Neural cell (in vitro differentiated cells): ENCODE measurements around the gene ADAMTSL2. TPM values are rescaled to one million over a fixed set of nuclear protein-coding genes. Genes with fewer than 3 reads are reported as not detected.

ENCODE experiments used
- H2AFZ ChIP-seq: fragments of 200-600, 300-800 bp; sonication (generic), shearing (Covaris generic); 2 replicates; pipeline ENCODE4 v1.6.0; 2014; ENCODE audit warnings: low read depth, mild to moderate bottlenecking, antibody characterized with exemption, low read length, moderate library complexity
- H3F3A ChIP-seq: fragments of 200-600 bp; shearing (Covaris generic); 2 replicates; pipeline ENCODE4 v1.6.1; 2016; ENCODE audit warnings: mild to moderate bottlenecking, moderate library complexity, mixed read lengths, antibody characterized with exemption, low read length; ENCODE audit not compliant: insufficient read depth, poor library complexity, severe bottlenecking
- H3K27ac ChIP-seq: fragments of 200-600, 300-800 bp; sonication (generic), shearing (Covaris generic); 2 replicates; pipeline ENCODE4 v1.5.1; 2014; ENCODE audit warnings: mild to moderate bottlenecking, low read length, moderate library complexity
- H3K27me3 ChIP-seq: fragments of 300-800, 200-600 bp; sonication (generic), shearing (Covaris generic); 2 replicates; pipeline ENCODE4 v1.6.0; 2014; ENCODE audit warnings: mild to moderate bottlenecking, low read depth, low read length, moderate library complexity; ENCODE audit not compliant: insufficient read depth
- H3K36me3 ChIP-seq: fragments of 300-800, 200-600 bp; sonication (generic), shearing (Covaris generic); 2 replicates; pipeline ENCODE4 v1.5.1; 2014; ENCODE audit warnings: mild to moderate bottlenecking, antibody characterized with exemption, low read length, moderate library complexity; ENCODE audit not compliant: insufficient read depth
- H3K4me2 ChIP-seq: fragments of 300-800, 200-600 bp; sonication (generic), shearing (Covaris generic); 2 replicates; pipeline ENCODE4 v1.6.0; 2014; ENCODE audit warnings: mild to moderate bottlenecking, low read length
- H3K4me3 ChIP-seq: fragments of 300-800, 200-600 bp; sonication (generic), shearing (Covaris generic); 2 replicates; pipeline ENCODE4 v1.5.1; 2014; ENCODE audit warnings: mild to moderate bottlenecking, low read length, moderate library complexity
- H3K79me2 ChIP-seq: fragments of 200-600 bp; shearing (Covaris generic); replicated peaks from 2 replicates; pipeline ENCODE4 v1.6.0; 2014; ENCODE audit warnings: mild to moderate bottlenecking, low read length, moderate library complexity; ENCODE audit not compliant: insufficient read depth
- H3K9ac ChIP-seq: fragments of 300-800, 200-600 bp; sonication (generic), shearing (Covaris generic); 2 replicates; pipeline ENCODE4 v1.6.1; 2016; ENCODE audit warnings: mild to moderate bottlenecking, low read length, mixed read lengths
- H3K9me2 ChIP-seq: fragments of 200-600 bp; shearing (Covaris generic); 2 replicates; pipeline ENCODE4 v1.6.1; 2016; ENCODE audit warnings: mild to moderate bottlenecking, low read length, mixed read lengths; ENCODE audit not compliant: insufficient read depth
- H3K9me3 ChIP-seq: fragments of 200-600, 300-800 bp; sonication (generic), shearing (Covaris generic); 2 replicates; pipeline ENCODE4 v1.6.1; 2016; ENCODE audit warnings: mild to moderate bottlenecking, mixed run types, low read length, moderate library complexity, mixed read lengths
- H4K20me1 ChIP-seq: fragments of 200-600 bp; shearing (Covaris generic); 2 replicates; pipeline ENCODE4 v1.6.1; 2016; ENCODE audit warnings: mild to moderate bottlenecking, mixed run types; ENCODE audit not compliant: insufficient read depth
- EP300 ChIP-seq: fragments of 450-650 bp; conservative IDR thresholded peaks from 2 replicates; pipeline ENCODE4 v1.6.1; 2014; ENCODE audit warnings: antibody characterized with exemption, mild to moderate bottlenecking, moderate library complexity; ENCODE audit not compliant: poor library complexity, severe bottlenecking
- EZH2 ChIP-seq: fragments of 200-600, 300-800 bp; shearing (Covaris generic), sonication (generic); IDR thresholded peaks from 2 replicates; pipeline ENCODE4 v1.6.1; 2014; ENCODE audit warnings: antibody characterized with exemption, low read length, borderline replicate concordance, mild to moderate bottlenecking; ENCODE audit not compliant: insufficient read depth, poor library complexity, severe bottlenecking
- MXI1 ChIP-seq: fragments of 450-650 bp; conservative IDR thresholded peaks from 2 replicates; pipeline ENCODE4 v1.6.1; 2014; ENCODE audit warnings: antibody characterized with exemption, mild to moderate bottlenecking; ENCODE audit not compliant: poor library complexity, severe bottlenecking
- POLR2AphosphoS5 ChIP-seq: IDR thresholded peaks from 2 replicates; pipeline ENCODE4 v1.6.1; 2012
- RAD21 ChIP-seq: fragments of 450-650 bp; conservative IDR thresholded peaks from 2 replicates; pipeline ENCODE4 v1.6.1; 2014; ENCODE audit warnings: antibody characterized with exemption, mild to moderate bottlenecking, moderate library complexity
- SMC3 ChIP-seq: fragments of 450-650 bp; conservative IDR thresholded peaks from 2 replicates; pipeline ENCODE4 v1.6.1; 2014; ENCODE audit warnings: antibody characterized with exemption, mild to moderate bottlenecking, moderate library complexity; ENCODE audit not compliant: poor library complexity
- TAF1 ChIP-seq: IDR thresholded peaks from 2 replicates; pipeline ENCODE4 v1.6.1; 2012; ENCODE audit warnings: low read depth
- polyA plus RNA-seq: library from polyadenylated mRNA; depleted of rRNA; stranded (reverse); fragments of >200 nt; gene quantifications from 2 replicates; pipeline ENCODE4 v1.2.3, GENCODE V29; 2014
- TF ChIP-seq, protein P1 (sequence below): fragments of 450-650 bp; IDR thresholded peaks from 2 replicates; pipeline ENCODE4 v1.5.1; 2014; ENCODE audit warnings: antibody characterized with exemption, mild to moderate bottlenecking, moderate library complexity; ENCODE audit not compliant: poor library complexity, severe bottlenecking
- TF ChIP-seq, protein P2 (sequence below): IDR thresholded peaks from 2 replicates; pipeline ENCODE4 v1.6.1; 2012; ENCODE audit warnings: borderline replicate concordance

The ADAMTSL2 gene
- polyA plus RNA-seq, 1 donor from 2014 or later = 0.85 TPM

DNA sequence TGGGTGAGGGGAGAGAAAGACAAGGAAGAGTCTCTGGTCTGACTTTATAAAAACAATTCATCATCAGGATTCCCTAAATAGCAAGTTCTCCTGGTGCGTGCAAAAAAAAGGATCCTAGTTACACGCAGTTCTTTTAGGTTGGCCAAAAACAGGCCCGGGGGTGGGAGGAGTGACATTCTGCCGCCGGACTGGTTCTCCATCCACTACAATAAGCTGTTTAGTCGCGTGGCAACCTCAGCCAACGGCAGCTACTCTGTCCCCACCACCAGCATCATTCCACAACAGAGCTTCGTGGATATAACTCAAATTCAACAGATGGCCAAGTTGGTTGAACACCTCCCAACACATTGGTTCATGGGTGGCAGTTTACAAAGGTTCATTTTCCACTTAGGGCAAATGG is 77.5 kb downstream of the ADAMTSL2 start:
- TF ChIP-seq SMC3 = no peak
- no peak for TF ChIP-seq MXI1
- no peak for TF ChIP-seq POLR2AphosphoS5
- TF ChIP-seq EZH2 = no peak
- TF ChIP-seq RAD21 = no peak
- TF ChIP-seq TAF1 = no peak
- TF ChIP-seq, protein P1, sequence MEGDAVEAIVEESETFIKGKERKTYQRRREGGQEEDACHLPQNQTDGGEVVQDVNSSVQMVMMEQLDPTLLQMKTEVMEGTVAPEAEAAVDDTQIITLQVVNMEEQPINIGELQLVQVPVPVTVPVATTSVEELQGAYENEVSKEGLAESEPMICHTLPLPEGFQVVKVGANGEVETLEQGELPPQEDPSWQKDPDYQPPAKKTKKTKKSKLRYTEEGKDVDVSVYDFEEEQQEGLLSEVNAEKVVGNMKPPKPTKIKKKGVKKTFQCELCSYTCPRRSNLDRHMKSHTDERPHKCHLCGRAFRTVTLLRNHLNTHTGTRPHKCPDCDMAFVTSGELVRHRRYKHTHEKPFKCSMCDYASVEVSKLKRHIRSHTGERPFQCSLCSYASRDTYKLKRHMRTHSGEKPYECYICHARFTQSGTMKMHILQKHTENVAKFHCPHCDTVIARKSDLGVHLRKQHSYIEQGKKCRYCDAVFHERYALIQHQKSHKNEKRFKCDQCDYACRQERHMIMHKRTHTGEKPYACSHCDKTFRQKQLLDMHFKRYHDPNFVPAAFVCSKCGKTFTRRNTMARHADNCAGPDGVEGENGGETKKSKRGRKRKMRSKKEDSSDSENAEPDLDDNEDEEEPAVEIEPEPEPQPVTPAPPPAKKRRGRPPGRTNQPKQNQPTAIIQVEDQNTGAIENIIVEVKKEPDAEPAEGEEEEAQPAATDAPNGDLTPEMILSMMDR = no peak
- TF ChIP-seq, protein P2, sequence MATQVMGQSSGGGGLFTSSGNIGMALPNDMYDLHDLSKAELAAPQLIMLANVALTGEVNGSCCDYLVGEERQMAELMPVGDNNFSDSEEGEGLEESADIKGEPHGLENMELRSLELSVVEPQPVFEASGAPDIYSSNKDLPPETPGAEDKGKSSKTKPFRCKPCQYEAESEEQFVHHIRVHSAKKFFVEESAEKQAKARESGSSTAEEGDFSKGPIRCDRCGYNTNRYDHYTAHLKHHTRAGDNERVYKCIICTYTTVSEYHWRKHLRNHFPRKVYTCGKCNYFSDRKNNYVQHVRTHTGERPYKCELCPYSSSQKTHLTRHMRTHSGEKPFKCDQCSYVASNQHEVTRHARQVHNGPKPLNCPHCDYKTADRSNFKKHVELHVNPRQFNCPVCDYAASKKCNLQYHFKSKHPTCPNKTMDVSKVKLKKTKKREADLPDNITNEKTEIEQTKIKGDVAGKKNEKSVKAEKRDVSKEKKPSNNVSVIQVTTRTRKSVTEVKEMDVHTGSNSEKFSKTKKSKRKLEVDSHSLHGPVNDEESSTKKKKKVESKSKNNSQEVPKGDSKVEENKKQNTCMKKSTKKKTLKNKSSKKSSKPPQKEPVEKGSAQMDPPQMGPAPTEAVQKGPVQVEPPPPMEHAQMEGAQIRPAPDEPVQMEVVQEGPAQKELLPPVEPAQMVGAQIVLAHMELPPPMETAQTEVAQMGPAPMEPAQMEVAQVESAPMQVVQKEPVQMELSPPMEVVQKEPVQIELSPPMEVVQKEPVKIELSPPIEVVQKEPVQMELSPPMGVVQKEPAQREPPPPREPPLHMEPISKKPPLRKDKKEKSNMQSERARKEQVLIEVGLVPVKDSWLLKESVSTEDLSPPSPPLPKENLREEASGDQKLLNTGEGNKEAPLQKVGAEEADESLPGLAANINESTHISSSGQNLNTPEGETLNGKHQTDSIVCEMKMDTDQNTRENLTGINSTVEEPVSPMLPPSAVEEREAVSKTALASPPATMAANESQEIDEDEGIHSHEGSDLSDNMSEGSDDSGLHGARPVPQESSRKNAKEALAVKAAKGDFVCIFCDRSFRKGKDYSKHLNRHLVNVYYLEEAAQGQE = no peak
- no peak for TF ChIP-seq EP300
- Histone ChIP-seq H3K9ac (no peak overlapping the region), H3K4me2 (no peak overlapping the region), H3K4me3 (no peak overlapping the region), H3K9me2 (no peaks in the 10 kb centered on the region), H3K27ac (no peak overlapping the region), H3K79me2 (no peaks in the 10 kb centered on the region), H3F3A (no peaks in the 10 kb centered on the region), H3K9me3 (no peaks in the 10 kb centered on the region), H3K27me3 (peaks cover 45% of the 10 kb centered on the region), H2AFZ (no peak overlapping the region), H3K36me3 (no peaks in the 10 kb centered on the region), H4K20me1 (no peaks in the 10 kb centered on the region)

DNA sequence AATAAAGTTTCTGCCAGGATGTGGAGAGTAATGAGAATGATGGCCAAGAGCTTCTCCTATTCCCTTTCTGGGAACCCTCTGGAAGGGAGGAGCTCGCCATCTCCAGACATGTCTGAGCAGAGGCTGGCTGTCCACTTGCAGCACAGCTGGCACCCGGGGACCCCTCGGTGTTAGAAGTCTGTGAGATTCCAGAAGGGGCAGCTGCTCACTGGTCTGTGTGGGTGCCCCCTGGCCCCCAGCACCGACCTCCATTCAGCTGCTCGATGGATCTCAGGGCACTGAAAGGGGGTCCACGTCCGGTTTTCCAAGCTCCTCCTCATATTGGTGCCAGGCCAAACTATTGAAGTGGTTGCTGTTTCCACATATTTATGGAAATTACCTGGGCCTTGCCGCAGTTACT is 78.3 kb downstream of the ADAMTSL2 start:
- H3F3A ChIP-seq = no peaks in the 10 kb centered on the region
- no peak overlapping the region for H3K4me3 ChIP-seq
- H3K27me3 ChIP-seq = peaks cover 38% of the 10 kb centered on the region
- no peak overlapping the region for H3K9ac ChIP-seq
- no peak overlapping the region for H3K4me2 ChIP-seq
- H3K36me3 ChIP-seq = no peaks in the 10 kb centered on the region
- TF ChIP-seq EZH2 (no peak), MXI1 (no peak), RAD21 (no peak), TAF1 (no peak), SMC3 (no peak)
- TF ChIP-seq, protein P2 = no peak
- no peak overlapping the region for H2AFZ ChIP-seq
- no peaks in the 10 kb centered on the region for H3K9me3 ChIP-seq
- H3K9me2 ChIP-seq = no peaks in the 10 kb centered on the region
- no peak overlapping the region for H3K27ac ChIP-seq
- H3K79me2 ChIP-seq = no peaks in the 10 kb centered on the region
- no peaks in the 10 kb centered on the region for H4K20me1 ChIP-seq
